Inflammatory macrophage treated with lipopolysaccharide for 1 hour (primary cell): ENCODE measurements around the gene GRK5.
A peak's percentile ranks its signal among the peaks of the same experiment; 100 is the strongest.

Experiments
- DNase-seq, 2 donors: peaks; one replicate each; pipeline ENCODE4 v3.0.0-alpha.2; 2020 to 2022

GRK5 gene

DNA sequence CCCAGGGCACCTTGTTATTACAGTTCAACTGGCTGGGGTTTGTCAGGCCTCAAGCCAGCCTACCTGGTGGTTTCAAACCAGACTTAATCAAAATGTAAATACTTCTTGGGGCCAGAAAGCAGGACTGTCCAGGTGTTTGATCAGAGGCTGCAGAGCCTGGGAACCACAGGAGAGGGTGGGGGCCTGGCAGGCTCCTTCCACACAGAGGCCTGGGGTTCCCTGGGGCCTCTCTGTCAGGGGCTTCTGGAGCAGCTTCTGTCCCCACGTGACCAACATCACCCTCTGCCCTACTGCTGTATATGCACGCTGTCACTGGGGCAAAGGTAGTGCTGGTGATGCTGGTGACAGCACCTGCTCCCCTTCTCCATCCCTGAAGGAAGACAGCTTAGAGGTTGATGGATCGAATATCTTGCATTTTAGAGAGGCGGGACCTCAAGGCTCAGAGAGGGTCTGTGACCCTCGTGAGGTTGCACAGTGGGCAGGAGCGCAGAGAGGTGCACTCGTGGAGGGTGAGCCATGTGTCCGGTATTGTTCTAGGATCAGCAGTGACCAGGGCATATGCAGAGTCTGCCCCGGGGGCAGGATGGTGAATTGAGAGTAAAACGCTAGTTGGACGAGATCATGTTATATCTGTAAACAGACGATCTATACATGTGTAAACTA is 95.4 kb downstream of the GRK5 start:
- DNase-seq: no peak

DNA sequence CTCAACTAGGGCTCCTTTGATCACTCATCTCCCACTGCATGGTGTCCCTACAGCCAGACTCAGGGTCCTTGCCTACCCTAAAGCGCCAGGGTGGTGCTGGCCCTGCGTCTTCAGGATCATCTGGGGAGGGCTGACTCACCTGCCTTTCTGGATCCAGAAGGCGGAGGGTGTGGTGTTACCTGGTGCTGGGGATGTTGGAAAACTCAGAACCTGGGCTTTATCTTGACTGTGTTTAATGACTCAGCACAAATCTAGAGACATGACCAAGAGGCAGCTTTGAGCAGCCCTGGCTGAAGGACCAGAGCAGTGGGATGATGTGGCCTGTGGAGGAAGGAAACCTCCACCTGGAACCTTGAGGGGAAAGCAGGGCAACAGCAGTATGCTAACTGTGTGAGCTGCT is 96.5 kb downstream of the GRK5 start:
- no peak for DNase-seq

DNA sequence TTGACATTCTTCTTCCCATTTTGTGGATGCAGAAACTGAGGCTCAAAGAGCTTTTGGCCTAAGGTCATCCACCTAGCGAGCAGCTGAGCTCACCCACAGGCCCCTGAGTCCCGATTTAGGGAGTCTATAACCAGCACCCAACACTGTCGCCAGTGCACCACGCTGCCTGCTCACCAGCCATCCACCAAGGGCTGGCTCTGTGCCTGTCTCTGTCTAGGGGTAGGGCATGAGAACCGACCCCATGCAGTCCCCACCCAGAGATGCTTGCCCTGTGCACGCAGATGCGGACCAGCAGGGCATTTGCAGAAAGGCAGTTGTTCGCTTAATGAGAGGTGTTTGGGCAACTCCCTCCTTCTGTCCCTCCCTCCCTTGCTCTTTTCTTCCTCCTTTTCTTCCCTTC is 97.2 kb downstream of the GRK5 start:
- no peak for DNase-seq

DNA sequence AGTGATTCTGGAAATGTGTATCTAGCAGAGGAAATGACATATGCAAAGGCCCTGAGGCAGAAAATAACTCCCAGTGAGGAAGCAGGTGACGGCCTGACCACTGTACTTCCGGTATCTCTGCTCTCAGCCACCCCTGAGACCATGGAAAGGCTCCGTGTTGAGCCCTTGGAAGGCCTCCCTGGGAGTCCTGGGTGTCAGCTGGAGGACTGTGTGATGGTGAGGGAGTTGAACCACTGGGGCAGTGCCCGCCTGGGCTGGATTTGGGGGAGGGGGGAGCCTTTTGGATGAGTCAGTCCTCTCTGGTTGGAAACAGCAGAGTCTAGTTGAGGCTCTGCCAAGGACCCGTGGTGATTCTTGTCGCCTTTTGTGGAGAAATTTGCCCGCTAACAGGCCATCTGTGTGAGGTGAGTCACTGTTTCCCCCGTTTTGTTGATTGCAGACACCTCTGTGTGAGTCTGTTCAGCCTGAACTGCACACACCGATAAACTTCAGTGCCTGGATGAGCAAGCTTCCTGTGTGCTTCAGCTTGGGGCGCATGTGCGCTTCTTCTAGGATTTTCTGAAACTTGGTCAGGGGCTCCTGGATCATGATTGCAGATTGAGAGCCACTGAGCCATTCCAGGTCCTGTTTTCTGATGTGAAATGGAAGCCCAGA is 98.6 kb downstream of the GRK5 start:
- DNase-seq: peak in 1 of 2 donors; percentile 7

DNA sequence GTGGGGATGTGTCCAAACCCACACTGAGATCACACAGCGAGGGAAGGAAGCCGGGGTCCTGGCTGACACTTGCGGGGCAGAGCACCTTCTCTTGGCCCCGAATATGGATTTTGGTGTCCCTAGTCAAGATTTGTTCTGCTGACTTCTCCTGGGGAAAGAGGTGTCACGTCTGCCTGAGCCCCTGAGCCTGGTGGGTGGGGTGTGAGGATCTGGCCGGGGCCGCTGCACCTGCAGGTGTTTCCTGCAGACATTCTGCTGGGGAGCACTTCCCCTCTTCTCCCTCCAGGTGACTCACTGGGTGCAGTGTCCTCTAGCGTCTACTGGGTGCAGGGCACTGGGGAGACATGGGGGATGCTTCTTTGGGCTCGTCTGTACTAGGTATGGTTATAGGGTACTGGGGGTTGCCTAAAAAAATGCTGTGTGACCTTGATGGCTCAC is 99.2 kb downstream of the GRK5 start:
- no peak for DNase-seq

DNA sequence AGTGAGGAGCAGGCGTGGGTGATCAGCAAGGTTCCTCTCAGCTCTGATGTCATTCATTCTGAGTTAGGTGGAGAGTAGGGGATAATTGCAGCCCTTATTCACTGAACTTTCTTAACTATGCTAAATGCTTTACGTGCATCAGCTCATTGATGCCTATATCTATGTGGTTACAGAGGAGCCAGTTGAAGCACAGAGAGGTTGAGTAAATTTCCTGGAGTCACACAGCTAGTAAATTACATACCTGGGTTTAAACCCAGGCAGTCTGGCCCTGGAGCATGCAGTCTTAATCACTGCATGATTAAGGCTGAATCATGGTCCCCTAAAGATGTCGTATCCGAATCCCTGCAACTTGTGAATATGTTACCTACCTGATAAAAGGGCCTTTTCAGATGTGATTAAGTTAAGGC is 99.6 kb downstream of the GRK5 start:
- no peak for DNase-seq

DNA sequence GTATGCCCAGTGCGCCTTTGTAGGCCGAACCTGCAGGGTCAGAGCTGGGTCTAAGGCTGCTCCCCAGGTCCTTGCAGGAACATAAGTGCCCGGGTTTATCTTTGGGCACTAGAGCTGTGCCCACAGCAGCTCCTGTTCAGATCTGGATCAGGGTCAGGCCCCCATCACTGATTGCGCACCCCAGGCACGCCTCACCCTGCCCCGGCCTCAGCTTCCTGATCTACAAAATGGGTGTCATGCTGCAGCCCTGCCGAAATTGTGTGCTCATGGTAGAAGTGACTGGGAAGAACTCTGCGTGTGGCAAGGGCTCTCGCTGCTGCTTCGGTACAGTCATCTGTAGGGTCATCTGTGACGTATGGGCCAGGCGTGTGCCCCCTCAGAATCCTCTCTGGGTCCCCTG is 100.7 kb downstream of the GRK5 start:
- no peak for DNase-seq

DNA sequence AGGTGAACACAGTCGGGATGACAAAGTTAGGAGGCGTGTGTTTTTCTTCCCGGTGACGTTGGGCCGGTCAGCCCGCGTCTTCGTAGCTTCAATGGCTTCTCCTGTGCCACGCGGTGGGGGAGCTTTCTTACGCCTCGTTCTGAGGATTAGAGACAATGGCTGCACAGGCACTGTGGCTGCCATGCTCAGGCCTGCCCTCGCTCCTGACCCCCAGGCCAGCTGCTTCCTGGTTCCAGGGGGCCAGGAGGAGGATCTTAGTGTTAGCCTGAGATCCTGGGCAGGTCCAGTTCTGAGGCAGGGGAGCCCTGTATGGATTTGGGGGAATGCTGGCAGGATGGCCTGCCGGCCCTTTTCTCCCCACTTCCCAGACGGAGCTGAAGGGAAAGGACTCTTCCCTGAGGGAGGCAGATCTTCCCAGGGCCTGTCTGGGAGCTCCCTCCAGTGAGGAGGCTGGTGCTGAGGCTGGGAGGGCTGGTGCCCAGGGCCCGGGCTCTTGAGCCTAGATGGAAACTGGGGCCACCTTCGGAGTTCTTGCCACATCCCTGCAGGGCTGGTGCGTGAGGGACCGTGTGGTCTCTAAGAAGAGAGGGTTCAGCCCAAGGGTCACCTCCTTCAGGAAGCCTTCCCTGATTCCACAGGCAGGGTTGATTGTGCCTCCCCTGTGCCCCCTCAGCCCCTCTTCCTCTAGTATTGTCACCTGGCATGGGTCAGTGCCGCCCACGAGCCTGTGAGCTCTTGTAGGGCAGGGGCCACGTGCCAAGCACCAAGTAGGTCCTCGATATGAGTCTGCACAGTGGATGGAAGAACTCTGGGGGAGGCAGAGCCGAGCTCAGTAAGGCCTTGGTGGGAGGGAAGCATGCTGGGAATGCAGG is 101.4 kb downstream of the GRK5 start:
- no peak for DNase-seq

DNA sequence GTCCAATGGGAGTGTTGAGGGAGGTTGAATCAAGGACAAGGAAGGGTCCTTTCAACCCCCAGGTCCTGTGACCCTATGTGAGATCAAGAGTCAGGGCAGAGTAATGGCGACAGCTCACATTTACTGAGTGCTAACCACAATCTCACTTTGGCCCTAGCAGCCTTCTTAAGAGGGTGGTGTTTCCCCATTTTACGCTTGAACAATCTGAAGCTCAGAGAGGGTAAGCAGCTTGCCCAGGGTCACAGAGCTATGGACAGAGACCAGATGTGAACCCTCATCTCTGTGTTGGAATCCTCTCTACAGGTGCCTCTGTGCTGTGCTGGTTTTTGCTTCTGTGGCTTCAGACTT is 102.0 kb downstream of the GRK5 start:
- no peak for DNase-seq

DNA sequence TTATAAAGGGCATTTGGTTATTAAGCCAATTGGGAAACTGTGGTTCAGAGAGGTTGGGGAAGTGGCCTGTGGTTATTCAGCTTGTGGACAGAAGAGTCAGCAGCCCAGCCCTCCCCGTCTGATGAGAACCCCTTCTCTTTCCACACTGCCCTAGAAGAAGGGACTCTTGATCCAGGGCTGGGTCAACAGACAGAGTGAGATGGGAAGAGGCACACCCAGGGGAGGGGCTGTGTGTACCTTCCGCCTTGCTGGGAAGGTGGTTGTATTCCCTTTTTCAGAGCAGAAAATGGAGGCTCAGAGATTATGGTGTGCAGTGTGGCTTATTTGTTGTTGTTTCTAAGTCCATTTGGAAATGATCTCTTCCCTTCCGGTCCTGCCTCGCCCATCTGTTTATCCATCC is 103.4 kb downstream of the GRK5 start:
- DNase-seq: peak in 1 of 2 donors; percentile 4

DNA sequence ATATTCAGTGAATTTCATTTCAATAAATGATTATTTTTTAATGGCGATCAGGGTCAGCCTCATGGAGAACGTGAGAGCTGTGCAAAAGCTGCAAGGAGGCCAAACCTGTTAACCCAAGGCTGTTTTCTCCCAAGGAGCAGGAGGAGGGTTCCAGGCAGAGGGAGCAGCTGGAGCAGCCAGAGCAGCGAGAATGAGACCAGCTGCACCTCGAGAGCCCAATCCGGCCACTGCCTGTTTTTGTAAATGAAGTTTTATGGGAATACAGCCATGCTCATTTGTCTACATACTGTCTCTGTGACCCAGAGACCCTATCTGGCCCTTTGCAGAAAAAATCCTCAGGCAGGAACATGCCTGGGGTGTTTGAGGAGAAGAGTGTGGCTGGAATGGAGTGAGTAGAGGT is 104.9 kb downstream of the GRK5 start:
- DNase-seq: no peak

DNA sequence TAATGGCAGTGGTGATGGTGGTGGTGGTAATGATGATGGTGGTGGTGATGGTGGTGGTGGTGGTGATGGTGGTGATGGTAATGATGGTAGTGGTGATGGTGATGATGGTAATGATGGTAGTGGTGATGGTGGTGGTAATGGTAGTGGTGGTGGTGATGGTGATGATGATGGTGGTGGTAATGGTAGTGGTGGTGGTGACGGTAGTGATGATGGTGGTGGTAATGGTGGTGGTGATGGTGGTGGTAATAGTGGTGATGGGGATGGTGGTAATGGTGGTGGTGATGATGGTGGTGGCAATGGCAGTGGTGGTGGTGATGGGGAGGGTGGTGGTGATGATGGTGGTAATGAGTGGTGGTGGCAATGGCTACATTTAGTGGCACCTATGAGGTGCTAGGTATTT is 105.7 kb downstream of the GRK5 start:
- no peak for DNase-seq

DNA sequence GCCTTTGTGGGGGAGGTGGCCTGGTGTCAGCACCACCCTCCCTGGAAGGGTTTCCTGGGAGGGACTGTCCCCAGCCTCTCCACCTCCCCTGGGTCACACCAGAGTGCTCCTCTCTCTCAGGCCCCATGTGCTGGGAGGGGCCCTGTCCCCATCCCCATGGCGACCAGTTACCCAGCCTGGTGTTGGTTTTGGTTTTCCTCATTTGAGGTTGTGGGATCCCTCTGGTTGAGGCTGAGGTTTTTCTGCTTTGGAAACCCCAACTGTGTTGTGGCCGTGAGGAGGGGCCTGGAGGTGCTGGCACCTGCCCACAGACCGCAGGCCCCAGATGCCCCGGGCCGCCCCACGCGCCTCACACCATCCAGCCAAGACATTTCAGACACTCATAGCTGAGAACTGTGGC is 106.3 kb downstream of the GRK5 start:
- DNase-seq: no peak

DNA sequence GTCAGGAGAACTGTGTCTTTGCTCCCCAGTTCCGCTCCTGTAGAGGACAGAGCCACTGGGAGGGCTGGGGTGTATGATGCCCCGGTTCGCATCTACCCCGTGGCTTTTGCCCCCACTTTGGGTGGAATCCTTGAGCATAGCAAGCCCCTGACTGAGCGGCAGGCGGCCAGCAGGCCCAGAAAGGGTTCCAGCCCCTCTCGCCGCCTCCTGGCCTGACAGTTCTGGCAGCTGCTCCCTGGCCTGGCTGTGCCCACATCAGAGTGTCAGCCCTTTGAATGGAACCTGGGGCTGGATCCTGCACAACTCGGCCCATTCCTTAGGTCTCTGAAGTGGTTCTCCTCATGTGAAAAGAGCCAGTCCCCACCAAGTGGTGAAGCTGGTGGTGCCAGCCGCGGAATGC is 106.7 kb downstream of the GRK5 start:
- DNase-seq: no peak

DNA sequence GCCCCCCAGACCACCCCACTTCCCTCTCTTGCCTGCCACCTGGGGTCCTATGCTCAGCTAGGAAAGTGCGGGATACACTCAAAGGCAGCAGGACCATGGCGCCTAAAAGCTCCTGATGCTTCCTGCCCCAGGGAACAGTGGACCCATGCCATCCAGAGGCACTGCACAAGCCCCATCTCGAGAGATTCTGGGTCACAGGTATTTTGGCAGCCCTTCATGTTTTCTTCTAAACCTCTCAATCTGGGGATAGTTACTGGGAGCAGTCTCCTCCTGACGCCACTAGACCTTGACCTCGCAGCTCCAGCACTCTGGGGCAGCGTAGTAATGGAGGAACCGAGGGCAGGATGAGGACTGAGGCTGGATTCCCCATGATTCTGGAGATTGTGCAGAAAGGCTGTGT is 107.1 kb downstream of the GRK5 start:
- no peak for DNase-seq

DNA sequence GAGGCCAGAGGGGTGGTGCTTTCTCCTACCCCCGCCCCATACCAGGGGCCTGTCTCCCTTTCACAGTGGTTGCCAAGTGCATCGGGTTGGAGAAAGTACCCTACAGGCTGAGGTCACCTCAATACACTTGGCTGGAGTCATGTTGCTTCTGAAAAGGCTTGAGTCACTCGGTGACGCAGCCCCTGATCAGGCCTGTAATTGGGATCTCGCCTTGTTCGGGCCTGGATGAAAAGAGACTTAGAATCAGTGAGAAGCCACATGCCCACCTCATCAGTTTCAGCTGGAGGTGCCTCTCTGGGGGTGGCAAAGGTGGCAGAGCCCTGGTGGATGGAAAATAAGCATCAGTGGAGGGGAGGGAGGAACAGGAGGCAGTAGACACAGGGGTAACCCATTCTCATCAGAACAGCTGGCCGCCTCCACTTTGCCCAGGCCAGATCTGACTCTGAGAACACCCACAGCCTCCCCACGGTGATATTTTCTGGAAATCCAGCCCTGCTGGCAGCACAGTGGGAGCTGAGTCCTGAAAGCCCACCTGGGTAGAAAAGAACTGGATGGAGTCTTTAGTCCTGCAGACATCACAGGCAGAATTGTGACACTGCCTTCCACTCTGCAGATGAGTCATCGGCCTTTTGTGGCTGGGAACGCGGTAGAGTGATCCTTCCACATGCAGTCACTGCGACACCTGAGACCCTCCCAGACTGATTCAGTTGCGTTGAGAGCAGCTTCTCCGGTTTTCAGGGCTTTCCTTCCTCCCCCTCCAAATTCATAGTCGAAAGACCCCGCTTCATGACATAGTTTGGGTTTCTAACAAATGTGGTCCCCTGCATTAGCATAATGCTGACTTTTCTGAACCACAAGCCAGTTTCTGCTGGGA is 108.0 kb downstream of the GRK5 start:
- DNase-seq: peak; percentile 19 to 23

DNA sequence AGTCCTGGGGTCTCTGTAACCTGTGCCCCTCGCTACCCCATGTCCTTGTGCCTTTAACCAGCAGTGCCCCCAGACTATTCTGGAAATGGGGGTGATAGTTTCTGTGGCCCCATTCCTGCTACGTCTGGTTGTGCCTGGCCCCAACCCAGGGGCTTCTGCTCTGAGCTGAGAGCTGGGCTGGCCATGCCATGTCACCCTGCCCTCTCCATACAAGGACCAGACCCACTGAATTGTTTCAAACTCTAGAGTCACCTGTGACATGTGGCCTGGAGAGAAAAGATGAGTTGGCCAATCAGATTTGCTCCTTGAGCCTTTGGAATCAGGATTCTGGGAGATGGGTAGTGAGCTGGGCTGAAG is 108.6 kb downstream of the GRK5 start:
- no peak for DNase-seq

DNA sequence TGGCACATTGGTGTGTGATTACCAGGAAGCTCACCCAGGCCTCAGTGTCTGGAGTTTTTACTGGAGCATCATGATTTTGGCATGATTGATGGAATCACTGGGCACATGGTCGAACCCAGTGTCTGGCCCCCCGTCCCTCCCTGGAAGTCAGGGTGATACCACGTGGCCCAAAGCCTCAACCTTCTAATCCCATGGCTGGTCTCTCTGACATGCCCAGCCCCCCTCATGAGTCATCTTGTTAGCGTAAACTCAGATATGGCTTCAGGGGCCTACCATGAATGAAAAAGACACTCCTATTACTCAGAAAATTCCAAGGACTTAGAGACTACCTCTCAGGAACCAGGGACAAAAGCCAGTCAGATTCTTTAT is 109.3 kb downstream of the GRK5 start:
- no peak for DNase-seq

DNA sequence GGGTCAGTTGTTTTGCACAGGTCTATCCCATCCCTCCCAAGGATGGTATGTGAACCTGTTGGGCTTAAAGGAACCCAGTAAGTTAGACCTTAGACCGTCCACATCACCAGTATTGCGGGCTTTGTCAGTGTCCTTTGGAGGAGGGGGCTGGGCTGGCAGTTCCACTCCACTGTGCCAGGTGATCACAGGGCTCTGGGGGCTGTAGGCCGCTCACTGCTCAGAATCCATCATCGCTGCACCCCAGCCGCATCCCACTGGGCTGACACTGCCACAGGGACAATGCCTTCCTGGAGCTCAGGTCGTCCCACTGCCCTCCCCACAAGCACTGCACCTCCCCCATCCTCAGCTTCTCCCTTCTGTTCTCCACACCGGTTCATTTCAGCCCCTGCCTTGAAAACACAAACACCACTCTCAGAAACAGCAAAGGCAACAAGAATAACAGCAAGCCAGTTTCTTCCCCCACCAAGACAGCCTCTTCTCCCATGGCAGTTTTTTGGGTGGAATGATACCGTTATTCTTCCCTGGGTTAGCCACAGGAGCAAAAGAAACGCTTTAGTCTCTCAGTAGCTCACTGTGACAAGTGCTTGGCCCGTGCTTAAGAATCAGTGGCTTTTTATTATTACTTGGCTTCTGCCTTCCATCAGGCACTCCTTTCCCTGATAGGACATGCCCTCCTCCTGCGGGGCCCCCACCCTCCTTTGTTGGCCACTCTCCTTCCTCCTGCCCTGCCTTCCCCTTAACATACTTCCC is 111.2 kb downstream of the GRK5 start:
- DNase-seq: no peak

DNA sequence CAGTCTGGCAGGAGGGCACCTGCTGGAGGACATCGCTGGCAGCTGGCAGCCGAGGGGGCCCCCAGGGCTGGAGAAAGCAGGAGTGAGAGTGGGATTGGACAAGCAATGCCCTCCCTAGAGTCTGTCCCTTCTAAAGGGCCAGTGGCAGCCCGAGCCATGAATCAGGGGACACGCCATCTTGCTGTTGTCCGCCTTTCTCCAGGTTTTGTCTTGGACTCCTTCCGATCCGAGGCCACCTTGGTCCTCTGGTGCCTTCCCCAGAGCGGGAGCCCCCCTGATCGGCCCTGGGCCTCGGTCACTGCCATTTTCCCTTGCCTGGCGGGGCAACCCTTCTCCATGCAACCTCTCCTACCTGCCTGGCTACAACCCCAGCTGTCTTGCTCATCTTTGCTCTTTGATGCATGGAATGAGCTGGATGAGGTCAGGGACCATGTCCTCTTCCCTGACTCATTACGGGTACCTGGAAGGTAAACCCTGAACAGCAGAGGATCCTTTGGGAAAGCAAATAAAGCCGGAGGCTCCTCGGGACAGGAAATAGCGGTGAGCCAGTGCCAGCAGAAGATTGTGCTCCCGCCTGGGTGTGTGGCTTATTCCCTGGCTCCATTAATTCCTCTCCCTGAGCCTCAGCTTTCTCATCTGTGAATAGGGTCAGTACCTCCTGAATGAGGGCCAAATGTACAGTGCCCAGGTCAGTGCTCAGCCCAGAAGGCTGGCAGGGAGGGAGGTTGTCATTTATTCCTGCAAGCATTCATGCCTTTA is 112.0 kb downstream of the GRK5 start:
- DNase-seq: no peak

DNA sequence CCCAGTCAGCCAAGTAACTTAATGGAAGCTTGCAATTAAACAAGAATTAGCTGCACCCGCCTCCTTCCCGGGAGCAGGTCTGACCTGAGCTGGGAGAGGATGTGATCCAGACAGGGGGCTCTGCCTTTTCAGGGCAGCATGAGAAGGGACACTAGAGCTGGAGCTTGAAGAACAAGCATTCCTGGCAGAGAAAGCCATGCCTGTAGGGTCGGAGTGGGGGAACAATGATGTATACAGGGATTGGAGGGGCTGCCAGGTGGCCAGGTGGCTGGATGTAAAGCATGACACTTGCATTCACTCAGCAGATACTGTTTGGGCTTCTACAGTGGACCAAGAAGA is 112.5 kb downstream of the GRK5 start:
- DNase-seq: no peak

DNA sequence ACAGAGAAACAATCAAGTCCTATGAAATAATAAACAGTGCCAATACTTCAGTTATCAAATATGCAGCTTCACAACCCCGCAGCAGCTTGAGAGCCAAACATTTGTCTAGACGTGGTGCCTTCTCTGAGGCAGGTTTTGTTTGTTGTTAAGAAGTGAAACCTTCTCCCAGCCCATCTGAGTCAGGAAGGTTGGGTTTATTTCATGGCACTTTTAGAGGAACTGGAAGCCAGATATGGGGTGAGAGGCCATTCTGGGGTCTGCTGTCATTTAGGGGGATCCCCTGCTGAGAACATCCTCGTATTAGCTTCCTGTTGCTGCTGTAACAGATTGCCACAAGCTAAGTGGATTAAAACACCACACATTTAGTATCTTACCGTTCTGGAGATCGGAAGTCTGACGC is 113.6 kb downstream of the GRK5 start:
- DNase-seq: peak; percentile 70 to 81
